HG03103 (cell line): ENCODE results near the gene PSMG3.

ENCODE experiments used
- ATAC-seq: cut with Tn5 transposase; IDR thresholded peaks from one replicate; pipeline ENCODE4 v1.9.1; 2021; ENCODE audit warnings: low read depth; ENCODE audit not compliant: unreplicated experiment

PSMG3 gene, protein sequence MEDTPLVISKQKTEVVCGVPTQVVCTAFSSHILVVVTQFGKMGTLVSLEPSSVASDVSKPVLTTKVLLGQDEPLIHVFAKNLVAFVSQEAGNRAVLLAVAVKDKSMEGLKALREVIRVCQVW

DNA sequence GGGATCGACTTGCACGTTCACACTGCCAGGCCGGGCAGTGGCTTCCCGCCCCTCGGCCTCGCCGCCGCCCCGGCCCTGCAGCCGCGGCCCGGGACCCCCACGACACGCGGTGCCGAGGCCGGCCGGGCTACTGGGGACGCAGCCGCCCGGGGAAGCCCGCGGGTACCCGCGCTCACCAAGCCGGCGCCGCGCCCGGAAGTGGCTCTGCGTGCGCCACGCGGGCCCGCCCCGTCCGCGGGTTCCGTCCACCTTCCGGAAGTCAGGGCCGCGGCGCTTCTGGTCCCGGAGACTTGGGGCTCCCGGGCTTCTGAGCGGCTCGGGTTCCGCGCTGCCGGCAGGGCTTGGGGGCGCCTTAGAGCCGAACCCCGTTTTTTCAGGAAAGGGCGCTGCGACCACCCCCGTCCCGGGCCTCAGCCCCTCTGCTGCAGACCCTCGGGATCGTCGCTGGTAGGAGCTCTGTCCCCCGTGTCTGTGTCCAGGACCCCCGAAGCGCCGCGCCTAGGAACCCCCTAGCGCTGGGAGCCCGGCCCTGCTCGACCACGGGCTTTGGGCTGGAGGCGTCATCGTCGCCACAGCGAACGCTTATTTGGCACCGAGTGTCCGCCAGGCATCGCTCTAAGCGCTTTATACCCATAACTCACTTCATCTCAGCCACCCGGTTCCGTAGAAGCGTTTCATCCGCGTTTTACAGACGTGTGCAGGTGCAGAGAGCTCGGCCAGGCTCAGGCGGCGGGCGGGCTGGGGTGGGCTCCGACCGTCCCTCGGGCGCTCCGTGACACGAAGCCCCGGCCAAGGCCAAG, at the start of gene PSMG3:
Gene PSMG3 (minus strand): TSS at position 200 of the 800 bp plus-strand sequence. CDS start 693 bp downstream, outside the sequence.
- peak; percentile 90 for ATAC-seq

GRCh38 chr7:1618475-1618874, 48.6 kb upstream of the PSMG3 start:
- ATAC-seq = no peak

DNA sequence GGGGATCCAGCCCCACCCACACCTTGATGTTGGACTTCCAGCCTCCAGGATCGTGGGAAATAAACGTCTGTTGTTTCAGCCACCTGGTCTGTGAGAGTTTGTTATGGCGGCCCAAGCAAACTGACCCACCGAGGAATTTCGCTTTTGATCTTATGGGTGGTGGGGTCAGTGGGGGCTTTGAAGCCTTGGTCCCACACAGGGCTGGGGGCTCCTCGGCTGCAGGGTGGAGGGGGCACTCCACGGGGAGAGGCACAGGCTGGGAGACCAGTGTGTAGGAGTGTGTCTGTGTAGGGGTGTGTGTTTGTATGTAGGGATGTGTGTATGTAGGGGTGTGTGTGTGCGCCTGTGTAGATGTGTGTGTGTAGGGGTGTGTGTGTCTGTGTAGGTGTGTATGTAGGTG, 48.1 kb upstream of the PSMG3 start:
- ATAC-seq = no peak

DNA sequence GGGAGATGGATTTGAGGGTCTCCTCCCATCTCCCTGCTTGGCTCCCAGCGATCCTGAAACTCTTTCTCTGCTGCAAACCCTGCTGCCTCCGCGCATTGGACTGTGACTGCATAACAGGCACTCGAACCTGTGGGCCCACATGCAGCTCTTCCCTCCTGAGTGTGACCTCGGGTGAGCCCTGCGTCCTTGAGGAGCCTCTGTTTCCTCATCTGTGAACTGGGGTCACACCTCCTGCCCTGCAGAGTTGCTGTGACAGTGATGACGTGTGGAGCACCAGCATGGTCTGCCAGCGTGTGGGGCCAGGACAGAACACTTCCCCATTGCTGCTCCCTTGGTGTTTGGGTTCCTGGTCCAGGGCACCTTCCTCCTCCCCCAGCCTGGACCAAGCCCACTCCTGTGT, 46.9 kb upstream of the PSMG3 start:
- ATAC-seq = no peak

- no peak for ATAC-seq
Observed at GRCh38 chr7:1611708-1612241, 41.9 kb upstream of the PSMG3 start.

DNA sequence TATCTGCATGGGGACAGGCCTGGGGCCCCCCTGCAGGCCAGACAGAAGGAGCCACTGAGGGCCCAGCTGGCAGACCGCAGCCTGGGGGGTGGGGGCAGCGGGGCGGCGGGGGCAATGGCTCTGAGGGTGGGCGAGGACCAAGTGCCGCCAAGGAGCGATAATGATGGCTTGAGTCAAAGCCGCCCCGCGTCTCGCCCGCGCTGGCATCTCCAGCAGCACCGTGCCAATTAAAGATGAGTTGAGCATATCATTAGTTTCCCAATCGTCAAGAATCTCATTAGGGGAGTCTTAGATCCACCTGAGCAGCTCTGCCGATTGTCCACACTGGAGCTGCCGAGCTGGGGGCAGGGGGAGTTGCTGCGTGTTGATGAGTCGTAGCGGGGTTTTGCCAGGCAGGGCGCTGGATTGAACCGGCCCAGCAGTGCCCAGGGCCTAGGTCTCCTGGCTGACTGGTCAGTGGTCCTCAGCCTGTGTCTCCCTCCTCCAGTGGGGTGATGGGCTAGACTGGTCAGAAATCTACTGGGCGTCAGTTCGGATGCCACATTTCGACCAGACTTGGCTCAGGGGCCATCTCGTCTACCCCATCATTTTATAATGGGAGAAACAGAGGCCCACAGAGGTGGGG, 41.0 kb upstream of the PSMG3 start:
- no peak for ATAC-seq

GRCh38 chr7:1610013-1610677, 40.3 kb upstream of the PSMG3 start:
- no peak for ATAC-seq

GRCh38 chr7:1609023-1609422, 39.2 kb upstream of the PSMG3 start:
- no peak for ATAC-seq

- ATAC-seq = no peak
Observed at GRCh38 chr7:1608318-1608717, 38.5 kb upstream of the PSMG3 start.

DNA sequence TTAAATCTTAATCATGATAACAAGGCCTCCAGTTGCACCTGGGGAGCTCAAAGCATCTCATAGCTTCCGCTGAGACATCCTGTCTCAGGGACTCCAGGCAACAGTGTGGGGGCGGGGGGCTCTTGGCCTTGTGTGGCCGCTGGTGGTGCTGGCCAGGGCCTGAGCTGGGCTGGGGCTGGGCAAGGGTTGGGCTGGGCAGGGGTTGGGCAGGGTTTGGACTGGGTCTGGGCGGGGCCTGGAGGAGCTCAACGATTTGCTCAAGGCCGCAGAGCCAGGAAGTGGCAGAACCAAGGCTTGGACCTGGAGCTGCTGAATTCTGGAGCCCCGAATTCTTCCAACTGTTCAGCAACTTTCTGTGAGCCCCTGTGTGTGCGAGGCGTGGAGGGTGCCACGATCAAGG, 37.9 kb upstream of the PSMG3 start:
- ATAC-seq = no peak

DNA sequence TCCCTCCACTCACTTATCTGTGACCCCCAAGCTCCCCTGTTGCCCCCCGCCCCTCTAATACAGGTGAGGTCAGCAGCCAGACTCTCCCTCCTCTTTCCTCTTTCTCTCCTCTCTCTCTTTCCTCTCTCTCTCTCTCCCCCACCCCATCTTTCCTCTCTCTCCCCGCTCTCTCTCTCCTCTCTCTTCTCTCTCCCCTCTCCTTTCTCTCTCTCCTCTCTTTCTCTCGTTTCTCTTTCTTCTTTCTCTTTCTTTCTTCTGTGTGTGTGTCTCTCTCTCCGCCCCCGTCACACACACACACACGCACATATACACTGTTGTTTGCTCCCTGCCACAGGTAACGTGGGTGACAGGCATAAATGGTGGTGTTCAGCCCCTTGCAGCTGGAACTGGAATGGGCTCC, 37.2 kb upstream of the PSMG3 start:
- ATAC-seq = no peak

GRCh38 chr7:1604383-1604782, 34.6 kb upstream of the PSMG3 start:
- no peak for ATAC-seq

- ATAC-seq = no peak
Observed at GRCh38 chr7:1603346-1604225, 33.8 kb upstream of the PSMG3 start.

- ATAC-seq = no peak
Observed at GRCh38 chr7:1602386-1602785, 32.6 kb upstream of the PSMG3 start.

DNA sequence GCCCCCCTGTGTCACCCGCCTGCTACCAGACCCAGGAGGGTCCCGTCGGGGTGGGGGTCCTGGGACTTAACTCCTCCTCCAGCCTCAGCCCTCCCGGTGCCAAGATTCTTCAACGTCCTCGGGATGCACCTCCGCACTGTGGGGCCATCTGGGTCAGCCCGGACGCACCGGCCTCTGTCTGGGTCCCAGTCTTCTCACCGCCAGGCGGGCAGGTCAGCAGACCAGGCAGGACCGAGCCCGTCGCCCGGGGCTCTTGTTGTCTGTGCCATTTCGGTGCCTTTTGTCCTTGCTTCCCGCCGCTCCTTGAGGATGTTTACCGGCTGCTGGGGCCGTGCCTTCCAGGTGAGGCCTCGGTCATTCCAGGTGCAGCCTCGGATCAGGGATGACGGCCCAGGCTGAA, 32.1 kb upstream of the PSMG3 start:
- no peak for ATAC-seq

GRCh38 chr7:1599640-1600395, 30.0 kb upstream of the PSMG3 start:
- ATAC-seq = no peak

- ATAC-seq = no peak
Observed at GRCh38 chr7:1598961-1599639, 29.3 kb upstream of the PSMG3 start.

DNA sequence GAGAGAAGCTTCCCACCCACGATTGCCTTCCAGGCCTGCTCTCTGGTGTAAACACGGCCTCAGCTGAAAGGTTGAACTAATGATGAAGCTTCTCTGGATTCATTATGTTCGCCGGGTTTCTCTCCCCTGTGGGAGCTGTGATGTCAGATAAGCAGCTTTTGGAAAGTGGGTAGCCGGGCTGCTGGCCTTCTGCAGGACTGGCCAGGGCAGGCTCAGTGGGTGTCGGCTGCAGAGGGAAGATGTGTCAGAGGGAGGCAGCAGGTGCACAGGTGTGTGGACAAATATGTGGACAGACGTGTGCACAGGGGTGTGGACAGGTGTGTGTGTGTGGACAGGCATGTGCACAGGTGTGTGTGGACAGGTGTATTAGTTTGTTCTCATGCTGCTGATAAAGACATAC, 28.5 kb upstream of the PSMG3 start:
- no peak for ATAC-seq

DNA sequence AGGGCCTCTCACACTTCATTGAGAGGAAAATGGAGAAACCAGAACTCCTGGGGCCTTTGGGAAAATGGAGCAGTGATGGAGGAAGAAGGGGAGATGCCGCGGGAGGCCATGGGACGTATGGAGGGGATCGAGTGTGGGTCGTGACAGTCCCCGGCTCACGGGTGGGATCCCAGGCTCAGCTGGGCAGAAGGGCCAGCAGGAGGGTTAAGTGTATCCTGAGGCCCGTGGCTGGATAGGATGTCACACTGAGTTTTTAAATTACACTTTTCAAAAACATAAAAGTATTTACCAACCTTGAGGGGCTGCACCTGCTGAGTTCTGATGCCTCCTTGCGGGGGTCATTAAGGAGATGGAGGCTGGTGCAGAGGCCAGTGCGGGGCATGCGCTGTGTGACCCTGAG, 28.0 kb upstream of the PSMG3 start:
- ATAC-seq = no peak
